H1 (cell line): ENCODE data around the gene UPF1. TPM values are rescaled to one million over a fixed set of nuclear protein-coding genes. Genes with fewer than 3 reads are reported as not detected.

Experiments
- CTCF ChIA-PET: fragments of 300-600 bp; sonication (Branson Sonifier 250); formaldehyde crosslinking; loops from one replicate; lab custom pipeline; 2021; ENCODE audit not compliant: partially characterized antibody; lab: Charles Lee
- POLR2A ChIA-PET: fragments of 300-600 bp; sonication (Branson Sonifier 250); formaldehyde crosslinking; loops from one replicate; lab custom pipeline; 2021; ENCODE audit warnings: inconsistent platforms; ENCODE audit not compliant: partially characterized antibody; lab: Charles Lee
- DNase-seq, 2 experiments: peaks; one replicate each; pipeline versions ENCODE4 v3.0.0 to v3.0.0-alpha.2; 2010 to 2022; ENCODE audit warnings: low spot score in 2 of 2, low read depth in 1 of 2, mixed read lengths in 1 of 2
- FAIRE-seq: peaks from 2 replicates; lab custom pipeline; 2011; peaks lifted over from hg19 to GRCh38; lab: Jason Lieb, UNC
- H2AFZ ChIP-seq: 2 replicates; pipeline ENCODE4 v1.8.1; 2012; ENCODE audit warnings: low read length, inconsistent platforms
- H2AK5ac ChIP-seq: 2 replicates; pipeline ENCODE4 v1.6.1; 2013; ENCODE audit warnings: low read depth, low read length
- H2BK120ac ChIP-seq: replicated peaks from 2 replicates; pipeline ENCODE3; 2013; ENCODE audit warnings: low read depth, low read length, inconsistent platforms
- H2BK12ac ChIP-seq: 2 replicates; pipeline ENCODE4 v1.6.1; 2013; ENCODE audit warnings: low read depth, low read length
- H2BK15ac ChIP-seq: 2 replicates; pipeline ENCODE4 v1.6.1; 2013; ENCODE audit warnings: low read length
- H2BK20ac ChIP-seq: 2 replicates; pipeline ENCODE4 v1.6.1; 2013; ENCODE audit warnings: low read length
- H2BK5ac ChIP-seq: 2 replicates; pipeline ENCODE4 v1.6.1; 2013; ENCODE audit warnings: low read depth, low read length
- H3K14ac ChIP-seq: 2 replicates; pipeline ENCODE4 v1.6.1; 2013; ENCODE audit warnings: inconsistent platforms; ENCODE audit not compliant: insufficient read length
- H3K18ac ChIP-seq: 2 replicates; pipeline ENCODE4 v1.6.1; 2013; ENCODE audit warnings: low read length; ENCODE audit errors: extremely low read depth
- H3K23ac ChIP-seq: 2 replicates; pipeline ENCODE4 v1.6.1; 2013; ENCODE audit warnings: inconsistent platforms; ENCODE audit not compliant: insufficient read length
- H3K23me2 ChIP-seq: 2 replicates; pipeline ENCODE4 v1.6.1; 2013; ENCODE audit warnings: low read depth, low read length
- H3K27ac ChIP-seq: 2 replicates; pipeline ENCODE4 v1.6.1; 2011; ENCODE audit warnings: low read depth, low read length, inconsistent platforms
- H3K27me3 ChIP-seq, 4 experiments: replicated peaks in 1 of 4; 1 replicate in 1 of 4; 2 replicates in 3 of 4; pipeline versions ENCODE4 v1.6.1 to v1.8.1; 2011 to 2013; ENCODE audit warnings: low read length in 3 of 4, mild to moderate bottlenecking in 3 of 4, inconsistent platforms in 2 of 4, mixed read lengths in 2 of 4, moderate library complexity in 1 of 4; ENCODE audit not compliant: control insufficient read depth in 3 of 4, insufficient read depth in 3 of 4; ENCODE audit errors: extremely low read depth in 1 of 4
- H3K36me3 ChIP-seq, 4 experiments: 2 replicates each; pipeline versions ENCODE4 v1.6.1 to v1.8.1; 2011 to 2013; ENCODE audit warnings: mild to moderate bottlenecking in 4 of 4, low read length in 3 of 4, moderate library complexity in 2 of 4, control low read depth in 1 of 4, inconsistent platforms in 1 of 4; ENCODE audit not compliant: insufficient read depth in 4 of 4, control insufficient read depth in 2 of 4
- H3K4ac ChIP-seq: replicated peaks from 2 replicates; pipeline ENCODE3; 2013; ENCODE audit warnings: low read length, low read depth, mixed read lengths, inconsistent platforms; ENCODE audit not compliant: insufficient read length
- H3K4me1 ChIP-seq, 4 experiments: replicated peaks in 1 of 4; 1 replicate in 1 of 4; 2 replicates in 3 of 4; pipeline versions ENCODE4 v1.6.1 to v1.8.1; 2011 to 2013; ENCODE audit warnings: low read length in 3 of 4, inconsistent platforms in 2 of 4, mixed read lengths in 1 of 4; ENCODE audit not compliant: insufficient read depth in 4 of 4, control insufficient read depth in 3 of 4
- H3K4me2 ChIP-seq, 2 experiments: 2 replicates each; pipeline versions ENCODE4 v1.6.1 to v1.8.1; 2011 to 2013; ENCODE audit warnings: low read depth in 2 of 2, low read length in 2 of 2, control low read depth in 1 of 2, inconsistent platforms in 1 of 2, mild to moderate bottlenecking in 1 of 2; ENCODE audit not compliant: insufficient read depth in 1 of 2
- H3K4me3 ChIP-seq, 4 experiments: fragments of 200-600, 300-600 bp in 1 of 4; sonication (generic), shearing (Covaris generic), sonication (Bioruptor Twin) in 1 of 4; 2 replicates each; pipeline versions ENCODE4 v1.5.1 to v1.8.1; 2011 to 2016; ENCODE audit warnings: low read length in 4 of 4, low read depth in 3 of 4, control low read depth in 2 of 4, inconsistent platforms in 2 of 4, mild to moderate bottlenecking in 2 of 4, mixed read lengths in 1 of 4, moderate library complexity in 1 of 4; ENCODE audit not compliant: insufficient read depth in 2 of 4; ENCODE audit errors: extremely low read depth in 1 of 4
- H3K56ac ChIP-seq: replicated peaks from 2 replicates; pipeline ENCODE3; 2013; ENCODE audit warnings: low read depth, mild to moderate bottlenecking, mixed read lengths, low read length, inconsistent platforms; ENCODE audit not compliant: insufficient read length
- H3K79me1 ChIP-seq: 2 replicates; pipeline ENCODE4 v1.6.1; 2013; ENCODE audit warnings: low read depth, low read length, control low read depth
- H3K79me2 ChIP-seq, 2 experiments: 2 replicates each; pipeline versions ENCODE4 v1.6.1 to v1.8.1; 2012 to 2013; ENCODE audit warnings: low read length in 2 of 2, mild to moderate bottlenecking in 2 of 2, inconsistent platforms in 1 of 2; ENCODE audit not compliant: insufficient read depth in 2 of 2, control insufficient read depth in 1 of 2
- H3K9ac ChIP-seq, 4 experiments: replicated peaks in 1 of 4; 1 replicate in 1 of 4; 2 replicates in 3 of 4; pipeline versions ENCODE4 v1.6.1 to v1.8.1; 2011 to 2013; ENCODE audit warnings: low read depth in 3 of 4, low read length in 3 of 4, control low read depth in 2 of 4, mild to moderate bottlenecking in 2 of 4, moderate library complexity in 2 of 4, inconsistent platforms in 1 of 4; ENCODE audit errors: extremely low read depth in 1 of 4
- H3K9me3 ChIP-seq, 2 experiments: 2 replicates each; pipeline versions ENCODE4 v1.6.1 to v1.8.1; 2012 to 2013; ENCODE audit warnings: mild to moderate bottlenecking in 2 of 2, moderate library complexity in 2 of 2, control low read depth in 1 of 2, inconsistent platforms in 1 of 2, low read depth in 1 of 2, low read length in 1 of 2, mixed read lengths in 1 of 2; ENCODE audit not compliant: insufficient read depth in 2 of 2
- H4K20me1 ChIP-seq, 2 experiments: replicated peaks in 1 of 2; 2 replicates each; pipeline versions ENCODE3 to v1.8.1; 2011 to 2013; ENCODE audit warnings: inconsistent platforms in 2 of 2, low read length in 2 of 2, mild to moderate bottlenecking in 1 of 2; ENCODE audit not compliant: insufficient read depth in 2 of 2, control insufficient read depth in 1 of 2
- H4K5ac ChIP-seq: 2 replicates; pipeline ENCODE4 v1.6.1; 2013; ENCODE audit warnings: low read length, low read depth, mixed read lengths, inconsistent platforms; ENCODE audit not compliant: insufficient read length
- H4K8ac ChIP-seq: 2 replicates; pipeline ENCODE4 v1.8.0; 2013; ENCODE audit warnings: mild to moderate bottlenecking, moderate library complexity, low read length, inconsistent platforms; ENCODE audit not compliant: insufficient read depth; ENCODE audit errors: extremely low read depth
- H4K91ac ChIP-seq: replicated peaks from 2 replicates; pipeline ENCODE3; 2013; ENCODE audit warnings: low read length, mixed read lengths, inconsistent platforms; ENCODE audit not compliant: insufficient read length
- BACH1 ChIP-seq: IDR thresholded peaks from 2 replicates; pipeline ENCODE4 v1.6.1; 2012; ENCODE audit warnings: low read length, improper control_type of control experiment
- CHD2 ChIP-seq: IDR thresholded peaks from 2 replicates; pipeline ENCODE4 v1.6.1; 2012; ENCODE audit warnings: low read length, improper control_type of control experiment
- EGR1 ChIP-seq: IDR thresholded peaks from 2 replicates; pipeline ENCODE4 v1.6.1; 2011; ENCODE audit warnings: low read depth, low read length, borderline replicate concordance
- EZH2 ChIP-seq: fragments of 200-600 bp; sonication (generic); IDR thresholded peaks from 2 replicates; pipeline ENCODE4 v1.7.1; 2012; ENCODE audit warnings: low read depth, mild to moderate bottlenecking, moderate library complexity, low read length, inconsistent platforms; ENCODE audit not compliant: severe bottlenecking
- FOSL1 ChIP-seq: IDR thresholded peaks from 2 replicates; pipeline ENCODE4 v1.6.1; 2011; ENCODE audit warnings: mild to moderate bottlenecking, low read depth, low read length, moderate library complexity; ENCODE audit not compliant: insufficient read depth
- NANOG ChIP-seq: IDR thresholded peaks from 2 replicates; pipeline ENCODE4 v1.6.1; 2011; ENCODE audit warnings: low read length, low read depth, mild to moderate bottlenecking, inconsistent platforms; ENCODE audit not compliant: insufficient read depth, poor library complexity, severe bottlenecking
- NRF1 ChIP-seq: IDR thresholded peaks from 2 replicates; pipeline ENCODE4 v1.6.1; 2011; ENCODE audit warnings: mild to moderate bottlenecking, low read depth, low read length, improper control_type of control experiment
- POLR2A ChIP-seq, 2 experiments: IDR thresholded peaks; 1 replicate in 1 of 2; 2 replicates in 1 of 2; pipeline ENCODE4 v1.6.1; 2011; ENCODE audit warnings: low read depth in 2 of 2, low read length in 2 of 2, mild to moderate bottlenecking in 2 of 2; ENCODE audit errors: control extremely low read depth in 1 of 2
- RBBP5 ChIP-seq: IDR thresholded peaks from 2 replicates; pipeline ENCODE4 v1.7.1; 2012; ENCODE audit warnings: low read depth, mild to moderate bottlenecking, inconsistent platforms, low read length, moderate library complexity, borderline replicate concordance
- RXRA ChIP-seq: IDR thresholded peaks from 2 replicates; pipeline ENCODE4 v1.6.1; 2011; ENCODE audit warnings: low read depth, mild to moderate bottlenecking, low read length, moderate library complexity; ENCODE audit not compliant: insufficient read depth
- SIX5 ChIP-seq: IDR thresholded peaks from 2 replicates; pipeline ENCODE4 v1.6.1; 2011; ENCODE audit warnings: mild to moderate bottlenecking, low read depth, low read length
- SRF ChIP-seq: IDR thresholded peaks from 2 replicates; pipeline ENCODE4 v1.6.1; 2011; ENCODE audit warnings: mild to moderate bottlenecking, low read depth, low read length, moderate library complexity
- YY1 ChIP-seq: IDR thresholded peaks from 2 replicates; pipeline ENCODE4 v1.6.1; 2011; ENCODE audit warnings: low read depth, mild to moderate bottlenecking, low read length
- WGBS, 2 experiments: shearing (Covaris generic) in 1 of 2; methylation state at CpG; one replicate each; pipeline versions ENCODE4 v1.1.6 to v1.1.7; 2013 to 2015; ENCODE audit warnings: low lambda C conversion rate in 2 of 2, mixed read lengths in 2 of 2, inconsistent platforms in 1 of 2, low coverage in 1 of 2, missing lambda C conversion rate in 1 of 2; ENCODE audit not compliant: insufficient replicate concordance in 2 of 2, insufficient coverage in 1 of 2, insufficient read length in 1 of 2; ENCODE audit errors: extremely low coverage in 1 of 2, missing lambda C conversion rate in 1 of 2; 5-methylcytosine and 5-hydroxymethylcytosine counted together
- polyA plus RNA-seq, 7 experiments: library from polyadenylated mRNA; depleted of rRNA in 3 of 7; stranded (reverse) in 5 of 7; unstranded in 2 of 7; fragments of >200 nt in 5 of 7; fragments of 200-250 nt in 2 of 7; gene quantifications; 1 replicate in 5 of 7; 2 replicates in 1 of 7; 4 replicates in 1 of 7; pipeline versions ENCODE4 v1.2.1 to v1.2.3, GENCODE V29; 2011 to 2013; ENCODE audit warnings: missing spikeins in 2 of 7, mixed read lengths in 2 of 7
- total RNA-seq: library from RNA; stranded (reverse); fragmentation: NEBNext Ultra II Directional; extraction: Animal tissue kit (Norgen Biotek cat#: 25700); gene quantifications from 2 replicates; pipeline ENCODE4 v1.2.1, GENCODE V29; 2021

The UPF1 gene
- total and polyA plus RNA-seq, 2 of the 8 experiments (the other 6 are each of a cell fraction or from before 2014, with no cell fraction given): 46.4 to 62.0 TPM

DNA sequence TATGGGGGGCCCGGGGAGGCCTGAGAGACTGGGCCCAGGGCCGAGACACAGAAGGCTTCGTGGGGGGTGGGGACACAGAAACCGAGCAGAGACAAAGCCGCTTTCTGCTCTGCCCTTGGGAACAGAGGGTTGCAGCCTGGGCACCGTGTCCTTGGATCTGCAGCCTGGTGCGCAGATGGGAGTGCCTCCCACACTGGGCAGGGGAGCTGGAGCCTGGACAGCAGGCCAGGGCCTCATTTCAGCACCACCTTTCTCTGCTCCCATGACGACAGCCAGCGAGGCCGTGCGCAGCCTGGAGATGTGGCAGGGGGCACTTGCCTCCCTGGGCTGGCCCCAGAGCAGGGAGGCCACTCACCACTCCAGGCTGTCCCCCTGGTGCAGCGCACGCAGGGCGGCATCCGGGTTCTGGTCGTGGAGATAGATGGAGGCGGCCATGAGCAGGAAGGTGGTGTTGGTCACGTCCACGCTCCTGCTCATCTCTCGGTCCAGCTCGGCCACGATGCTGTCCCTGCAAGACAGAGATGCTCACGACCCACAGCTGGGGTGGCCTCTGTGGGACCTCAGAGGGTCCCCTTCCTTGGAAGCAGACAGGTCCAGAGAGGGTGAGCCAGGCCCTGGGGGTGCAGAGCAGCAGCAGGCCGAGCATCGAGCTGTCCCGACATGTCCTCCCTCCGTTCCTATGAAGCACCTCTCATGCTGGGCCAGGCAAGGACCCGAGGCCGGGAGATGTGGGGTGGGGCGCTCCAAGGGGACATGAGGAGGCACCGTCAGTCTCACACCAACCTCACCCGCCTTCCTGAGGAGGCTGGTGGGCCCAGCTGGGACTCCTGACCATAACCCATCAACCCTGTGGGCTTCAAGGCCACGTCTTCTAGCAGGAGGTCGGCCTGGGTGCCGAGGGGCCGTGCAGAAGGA, 75.1 kb downstream of the UPF1 start:
- WGBS, 2 experiments: 94% methylated on average over 29 of the region's 36 CpGs; no CpG with 5 or more reads in 1 of the 2 experiments
- Histone ChIP-seq H2AK5ac (no peak overlapping the region), H3K4ac (no peak overlapping the region), H3K18ac (no peak overlapping the region), H3K23ac (no peak overlapping the region), H4K5ac (no peak overlapping the region), H3K56ac (no peak overlapping the region), H3K36me3 (peaks cover 0 to 22% (median 5%) of the 10 kb centered on the region in 4 experiments; a peak in 4 of 8 replicates), H4K8ac (no peak overlapping the region), H3K27ac (no peak overlapping the region), H2BK120ac (no peak overlapping the region), H2BK15ac (no peak overlapping the region), H3K27me3 (no peaks in the 10 kb centered on the region), H2AFZ (no peak overlapping the region), H2BK5ac (0 out of 2 replicates have a peak overlapping the region, but pooled peaks have one; percentile 24), H3K79me1 (no peaks in the 10 kb centered on the region), H2BK12ac (no peak overlapping the region), H3K4me2 (no peak overlapping the region), H3K23me2 (no peaks in the 10 kb centered on the region), H4K20me1 (peaks cover 0 to 15% of the 10 kb centered on the region in 2 experiments), H2BK20ac (no peak overlapping the region), H3K14ac (no peak overlapping the region), H3K9ac (no peak overlapping the region), H3K79me2 (no peaks in the 10 kb centered on the region), H4K91ac (no peak overlapping the region), H3K4me3 (no peak overlapping the region), H3K9me3 (no peaks in the 10 kb centered on the region), H3K4me1 (no peaks in the 10 kb centered on the region)
- ChIA-PET POLR2A (interaction anchor here (0.5 to 4.5 kb wide), 6 partner anchors 8 to 115 kb away, joined by 3 to 21 read pairs (median 4); partner anchors contain the start of genes COPE and DDX49), CTCF (interaction anchor here (1.0 to 7.8 kb wide), 5 partner anchors 10 to 42 kb away, joined by 3 to 34 read pairs (median 5); partner anchors contain the start of genes COPE and DDX49)
- no peak for FAIRE-seq
- no peak for DNase-seq
- TF ChIP-seq BACH1 (no peak), SIX5 (no peak), EZH2 (no peak), RBBP5 (no peak), SRF (no peak), RXRA (no peak), POLR2A (IDR thresholded peaks at IDR 0.05; ENCODE audit: control extremely low read depth in 1 of 2, low read depth in 2 of 2, low read length in 2 of 2) (no peak), FOSL1 (no peak), NANOG (no peak), EGR1 (no peak), YY1 (no peak), NRF1 (no peak), CHD2 (no peak)
